HG02840 (cell line): ENCODE measurements around the gene ZCCHC9.
"Not testable (repeated sequence)": the region's sequence is repeated elsewhere in the genome, so short reads cannot be mapped to it uniquely, and the experiment has no call there.

Experiments used
- ATAC-seq: cut with Tn5 transposase; IDR thresholded peaks from one replicate; pipeline ENCODE4 v1.9.1; 2021; ENCODE audit warnings: mild to moderate bottlenecking, moderate library complexity, moderate number of reproducible peaks; ENCODE audit not compliant: unreplicated experiment, low FRiP score

The ZCCHC9 gene

GRCh38 chr5:81301271-81302015 is at the start of gene ZCCHC9:
TSS of gene ZCCHC9 (plus strand) at chr5:81301587. CDS start at chr5:81304758, 3,171 bp downstream.
- peak; percentile 98 for ATAC-seq

DNA sequence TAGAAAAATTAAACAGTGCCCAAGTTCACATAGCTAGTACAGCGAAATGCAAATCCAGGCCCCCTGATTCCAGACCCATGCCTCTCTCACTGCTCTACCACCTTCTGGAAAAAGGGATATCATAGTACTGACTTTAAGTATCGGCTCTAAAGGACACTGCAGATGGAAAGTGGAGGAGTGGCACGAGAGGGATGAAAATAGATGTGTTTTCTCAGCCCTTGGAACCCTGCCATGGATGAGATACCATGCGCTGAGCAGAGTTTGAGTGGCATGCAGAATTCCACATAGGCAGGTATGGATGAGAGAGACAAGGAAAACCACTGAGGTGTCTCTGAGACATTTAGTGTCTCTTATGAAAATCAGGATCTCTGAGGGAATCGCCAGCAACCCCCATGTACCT is 49.5 kb upstream of the ZCCHC9 start:
- no peak for ATAC-seq

GRCh38 chr5:81252904-81253303 is 48.5 kb upstream of the ZCCHC9 start:
- ATAC-seq = no peak

- no peak for ATAC-seq
Observed at GRCh38 chr5:81253875-81254274, 47.5 kb upstream of the ZCCHC9 start.

GRCh38 chr5:81254886-81255559 is 46.4 kb upstream of the ZCCHC9 start:
- no peak for ATAC-seq

- no peak for ATAC-seq
Observed at GRCh38 chr5:81256766-81257165, 44.6 kb upstream of the ZCCHC9 start.

DNA sequence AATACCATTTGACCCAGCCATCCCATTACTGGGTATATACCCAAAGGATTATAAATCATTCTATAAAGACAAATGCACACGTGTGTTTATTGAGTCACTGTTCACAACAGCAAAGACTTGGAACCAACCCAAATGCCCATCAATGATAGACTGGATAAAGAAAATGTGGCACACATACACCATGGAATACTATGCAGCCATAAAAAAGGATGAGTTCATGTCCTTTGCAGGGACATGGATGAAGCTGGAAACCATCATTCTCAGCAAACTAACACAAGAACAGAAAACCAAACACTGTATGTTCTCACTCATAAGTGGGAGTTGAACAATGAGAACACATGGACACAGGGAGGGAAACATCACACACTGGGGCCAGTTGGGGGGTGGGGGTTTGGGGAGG is 38.6 kb upstream of the ZCCHC9 start:
- not testable (repeated sequence) for ATAC-seq

DNA sequence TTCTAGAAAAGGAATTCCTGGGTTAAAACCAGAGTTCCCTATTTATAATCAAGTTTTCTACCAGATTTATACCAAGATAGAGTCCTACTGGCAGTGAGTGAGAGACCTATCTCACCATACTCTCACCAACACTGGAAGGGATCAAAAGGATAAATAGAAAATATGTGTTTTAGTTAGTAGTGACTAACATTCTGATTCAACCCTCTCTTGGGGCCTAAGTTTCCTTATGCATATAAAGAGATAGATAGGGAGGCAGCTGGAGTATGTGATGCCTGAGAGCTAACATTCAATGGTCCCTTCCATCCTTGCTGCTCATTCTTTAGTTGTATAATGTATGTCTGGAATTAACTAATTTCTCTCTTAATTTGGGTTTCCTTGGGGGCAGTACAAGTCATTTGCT is 36.3 kb upstream of the ZCCHC9 start:
- ATAC-seq = no peak

GRCh38 chr5:81268521-81269196 is 32.7 kb upstream of the ZCCHC9 start:
- no peak for ATAC-seq

GRCh38 chr5:81269751-81270393 is 31.5 kb upstream of the ZCCHC9 start:
- no peak for ATAC-seq

DNA sequence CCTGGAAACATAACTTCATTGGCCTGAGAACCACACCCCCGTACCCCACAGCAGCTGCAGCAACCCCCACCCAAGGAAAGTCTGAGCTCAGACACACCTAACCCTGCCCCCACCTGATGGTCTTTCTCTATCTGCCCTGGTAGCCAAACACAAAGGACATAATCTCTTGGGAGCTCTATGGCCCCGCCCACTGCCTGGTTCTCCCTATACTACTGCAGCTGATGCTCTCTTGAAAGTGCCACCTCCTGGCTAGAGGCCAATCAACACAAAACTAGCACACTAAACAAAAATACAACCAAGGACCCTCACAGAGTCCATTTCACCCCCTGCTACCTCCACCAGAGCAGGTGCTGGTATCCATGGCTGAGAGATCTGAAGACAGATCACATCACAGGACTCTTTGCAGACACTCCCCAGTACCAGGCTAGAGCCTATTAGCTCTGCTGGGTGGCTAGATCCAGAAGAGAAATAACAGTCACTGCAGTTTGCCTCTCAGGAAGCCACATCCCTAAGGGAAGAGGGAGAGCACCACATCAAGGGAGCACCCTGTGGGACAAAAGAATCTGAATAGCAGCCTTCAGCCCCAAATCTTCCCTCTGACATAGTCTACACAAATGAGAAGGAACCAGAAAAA is 30.9 kb upstream of the ZCCHC9 start:
- ATAC-seq = not testable (repeated sequence)

GRCh38 chr5:81283976-81284375 is 17.4 kb upstream of the ZCCHC9 start:
- ATAC-seq = no peak

DNA sequence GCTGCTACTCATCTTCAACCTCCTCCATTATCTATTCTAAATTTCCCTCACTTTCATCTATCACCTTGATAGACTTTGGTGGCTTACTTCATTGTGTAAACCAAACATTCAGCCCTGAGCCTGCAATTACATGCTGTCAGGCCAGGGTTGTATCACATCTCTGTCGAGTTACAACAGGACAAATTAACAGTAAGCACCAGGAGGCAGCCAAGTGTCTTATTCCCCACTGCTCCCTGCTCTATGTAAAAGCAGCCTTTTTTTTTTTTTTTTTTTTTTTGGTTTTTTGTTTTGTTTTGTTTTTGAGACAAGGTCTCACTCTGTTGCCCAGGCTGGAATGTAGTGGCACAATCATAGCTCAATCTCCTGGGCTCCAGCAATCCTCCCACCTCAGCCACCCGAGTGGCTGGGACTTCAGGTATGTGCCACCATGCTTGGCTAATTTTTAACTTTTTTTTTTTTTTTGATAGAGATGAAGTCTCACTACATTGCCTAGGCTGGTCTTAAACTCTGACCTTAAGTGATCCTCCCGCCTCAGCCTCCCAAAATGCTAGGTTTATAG is 15.2 kb upstream of the ZCCHC9 start:
- no peak for ATAC-seq

DNA sequence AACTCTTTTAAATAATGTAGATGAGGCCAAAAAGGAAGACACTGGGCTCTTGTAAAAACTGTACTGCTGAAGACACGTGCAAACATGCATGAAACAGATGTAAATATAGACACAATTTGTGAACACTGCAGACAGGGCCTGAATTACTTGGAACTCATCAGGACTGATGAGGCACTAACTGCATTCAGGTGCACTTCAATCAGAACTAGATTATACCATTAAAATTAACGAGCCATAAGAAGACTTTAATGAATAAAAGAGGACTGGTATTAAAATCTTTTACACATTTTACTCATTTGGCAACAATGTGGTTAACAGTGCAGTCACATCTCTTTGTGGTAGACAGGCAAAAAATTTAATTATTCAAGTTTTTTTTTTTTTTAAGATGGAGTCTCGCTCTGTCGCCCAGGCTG is 13.4 kb upstream of the ZCCHC9 start:
- ATAC-seq = no peak

DNA sequence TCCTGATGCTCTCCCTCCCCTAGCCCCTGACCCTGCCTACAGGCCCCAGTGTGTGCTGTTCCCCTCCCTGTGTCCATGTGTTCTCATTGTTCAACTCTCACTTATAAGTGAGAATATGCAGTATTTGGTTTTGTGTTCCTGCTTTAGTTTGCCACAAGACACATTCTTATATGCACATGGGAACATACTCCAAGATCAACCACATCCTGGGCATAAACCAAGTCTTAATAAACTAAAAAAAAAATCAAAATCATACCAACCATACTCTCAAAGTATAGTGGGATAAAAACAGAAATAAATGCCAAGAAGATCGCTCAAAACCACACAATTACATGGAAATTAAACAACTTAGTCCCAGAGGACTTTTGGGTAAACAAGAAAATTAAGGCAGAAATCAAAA is 11.2 kb upstream of the ZCCHC9 start:
- no peak for ATAC-seq

DNA sequence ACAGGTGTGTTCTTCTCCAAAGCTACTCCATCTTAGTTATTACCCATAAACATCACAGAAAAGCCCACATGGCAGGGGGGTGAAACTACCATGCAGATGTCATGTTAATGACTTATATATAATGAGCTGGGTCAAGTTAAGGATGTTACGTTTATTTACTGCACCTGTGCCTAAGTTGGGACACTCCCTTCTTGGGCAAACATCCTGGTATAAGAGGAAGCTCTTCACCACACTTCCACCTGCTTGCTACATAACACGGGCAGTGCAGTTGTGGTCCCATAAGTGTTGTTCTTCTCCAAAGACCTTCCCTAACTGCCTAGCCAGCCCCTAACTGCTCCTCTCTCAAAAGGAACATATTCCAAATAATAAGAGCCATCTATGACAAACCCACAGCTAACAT is 9.3 kb upstream of the ZCCHC9 start:
- no peak for ATAC-seq

- ATAC-seq = not testable (repeated sequence)
Observed at GRCh38 chr5:81294021-81294420, 7.4 kb upstream of the ZCCHC9 start.

GRCh38 chr5:81297531-81297930 is 3.9 kb upstream of the ZCCHC9 start:
- ATAC-seq = no peak

GRCh38 chr5:81300921-81301270 is 491 bp upstream of the ZCCHC9 start:
- no peak for ATAC-seq

DNA sequence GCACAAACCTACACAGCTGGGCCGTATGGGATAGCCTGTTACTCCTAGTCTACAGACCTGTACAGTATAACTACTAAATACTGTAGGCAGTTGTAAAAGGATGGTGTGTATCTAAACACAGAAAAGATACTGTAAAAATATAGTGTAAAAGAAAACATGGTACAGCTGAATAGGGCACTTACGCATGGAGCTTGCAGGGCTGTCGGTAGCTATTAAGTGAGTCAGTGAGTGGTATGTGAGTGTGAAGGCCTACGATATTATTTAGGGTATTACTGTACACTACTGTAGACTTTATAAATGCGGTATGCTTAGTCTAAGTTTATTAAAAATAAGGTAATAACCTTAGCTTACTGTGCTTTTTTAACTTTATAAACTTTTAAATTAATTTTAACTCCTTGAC is 1.2 kb downstream of the ZCCHC9 start:
- no peak for ATAC-seq
